Caco-2 (cell line): ENCODE data around the gene THADA. TPM values are rescaled to one million over a fixed set of nuclear protein-coding genes. Genes with fewer than 3 reads are reported as not detected.

ENCODE experiments used
- BruUV-seq: library from RNA; stranded (reverse); fragments of 400-500 nt; replicated peaks from 2 replicates; lab custom pipeline; 2021; lab: Mats Ljungman, UMichigan
- CTCF ChIA-PET: fragments of 300-600 bp; sonication (Branson Sonifier 250); formaldehyde crosslinking; loops from one replicate; lab custom pipeline; 2022; ENCODE audit warnings: antibody characterized with exemption; lab: Charles Lee
- POLR2A ChIA-PET: fragments of 300-600 bp; sonication (Branson Sonifier 250); formaldehyde crosslinking; loops from one replicate; lab custom pipeline; 2022; ENCODE audit warnings: antibody characterized with exemption; lab: Charles Lee
- DNase-seq, 2 experiments: peaks; one replicate each; pipeline versions ENCODE4 v3.0.0 to v3.0.0-alpha.2; 2020 to 2022
- H3K27me3 ChIP-seq: replicated peaks from 2 replicates; pipeline ENCODE4 v1.6.0; 2011; ENCODE audit warnings: low read length; ENCODE audit not compliant: control insufficient read depth, insufficient read depth
- H3K36me3 ChIP-seq: 2 replicates; pipeline ENCODE4 v1.5.1; 2011; ENCODE audit warnings: low read length; ENCODE audit not compliant: control insufficient read depth, insufficient read depth
- H3K4me1 ChIP-seq: fragments of 250-450 bp; sonication (Bioruptor Pico); 2 replicates; pipeline ENCODE4 v1.5.1; 2020; ENCODE audit warnings: mild to moderate bottlenecking
- H3K4me3 ChIP-seq: 2 replicates; pipeline ENCODE4 v1.5.1; 2011; ENCODE audit warnings: low read depth, mild to moderate bottlenecking, control low read depth, low read length
- H3K9me3 ChIP-seq: fragments of 250-450 bp; sonication (Bioruptor Pico); 2 replicates; pipeline ENCODE4 v1.5.1; 2020; ENCODE audit warnings: mild to moderate bottlenecking, moderate library complexity
- H3K27ac Mint-ChIP-seq: one replicate; pipeline ENCODE4 v1.8.0; 2022; ENCODE audit warnings: mixed read lengths; ENCODE audit not compliant: unreplicated experiment
- H3K27me3 Mint-ChIP-seq: one replicate; pipeline ENCODE4 v1.8.0; 2022; ENCODE audit warnings: mixed read lengths; ENCODE audit not compliant: insufficient read depth, unreplicated experiment
- H3K36me3 Mint-ChIP-seq: one replicate; pipeline ENCODE4 v1.8.0; 2022; ENCODE audit warnings: mild to moderate bottlenecking, mixed read lengths; ENCODE audit not compliant: insufficient read depth, unreplicated experiment
- H3K4me1 Mint-ChIP-seq: one replicate; pipeline ENCODE4 v1.8.0; 2022; ENCODE audit warnings: low read depth, mixed read lengths; ENCODE audit not compliant: unreplicated experiment
- H3K4me3 Mint-ChIP-seq: one replicate; pipeline ENCODE4 v1.8.0; 2022; ENCODE audit warnings: mild to moderate bottlenecking, moderate library complexity, mixed read lengths; ENCODE audit not compliant: unreplicated experiment
- H3K9me3 Mint-ChIP-seq: one replicate; pipeline ENCODE4 v1.8.0; 2022; ENCODE audit warnings: mixed read lengths; ENCODE audit not compliant: unreplicated experiment
- intact Hi-C: fragments of 100-400 bp; cut with micrococcal nuclease; formaldehyde crosslinking; loops from one replicate; pipeline ENCODE4 v1.10.0; 2022; ENCODE audit not compliant: unreplicated experiment
- total RNA-seq: library from RNA; stranded (reverse); gene quantifications from 2 replicates; pipeline ENCODE4 v1.2.3, GENCODE V29; 2022
- TF ChIP-seq, protein P1 (sequence below), 2 experiments: fragments of 200-600 bp in 1 of 2; IDR thresholded peaks; 1 replicate in 1 of 2; 2 replicates in 1 of 2; pipeline versions ENCODE4 v1.5.1 to v1.8.0; 2011 to 2022; ENCODE audit warnings: antibody characterized with exemption in 1 of 2, control low read depth in 1 of 2, inconsistent platforms in 1 of 2, low read depth in 1 of 2, low read length in 1 of 2, mild to moderate bottlenecking in 1 of 2, moderate library complexity in 1 of 2; ENCODE audit not compliant: insufficient read depth in 1 of 2, severe bottlenecking in 1 of 2, unreplicated experiment in 1 of 2

THADA gene
- total RNA-seq, 1 experiment from 2014 or later = 33.8 TPM

DNA sequence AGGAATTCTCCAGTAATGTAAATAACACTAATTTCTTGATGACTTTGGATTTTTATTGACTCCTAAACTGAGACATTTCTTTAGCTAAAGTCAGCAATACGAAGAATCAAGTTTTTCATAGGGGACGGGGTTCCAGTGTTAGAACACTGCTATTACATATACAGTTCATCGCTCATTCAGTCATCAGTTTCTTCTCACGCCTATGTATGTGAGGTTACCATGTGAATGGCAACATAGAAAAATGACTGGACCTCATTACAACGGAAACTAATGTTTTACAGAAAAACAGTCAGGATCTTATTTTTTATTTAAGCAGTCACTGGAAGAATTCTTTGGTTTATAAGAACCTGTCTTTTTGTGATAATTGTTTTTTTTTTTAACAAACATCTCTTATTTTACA, 56.4 kb downstream of the THADA start:
- intact Hi-C loops = no loop called here
- Mint-ChIP-seq H3K4me3 (no peak overlapping the region), H3K27ac (no peak overlapping the region), H3K27me3 (no peaks in the 10 kb centered on the region), H3K4me1 (no peaks in the 10 kb centered on the region), H3K36me3 (peaks cover 7% of the 10 kb centered on the region), H3K9me3 (no peaks in the 10 kb centered on the region)
- Histone ChIP-seq H3K9me3 (no peaks in the 10 kb centered on the region), H3K36me3 (no peaks in the 10 kb centered on the region), H3K4me1 (peaks cover 3% of the 10 kb centered on the region; the same call in 1 of the 2 replicates), H3K27me3 (no peaks in the 10 kb centered on the region), H3K4me3 (no peak overlapping the region)
- TF ChIP-seq, protein P1, sequence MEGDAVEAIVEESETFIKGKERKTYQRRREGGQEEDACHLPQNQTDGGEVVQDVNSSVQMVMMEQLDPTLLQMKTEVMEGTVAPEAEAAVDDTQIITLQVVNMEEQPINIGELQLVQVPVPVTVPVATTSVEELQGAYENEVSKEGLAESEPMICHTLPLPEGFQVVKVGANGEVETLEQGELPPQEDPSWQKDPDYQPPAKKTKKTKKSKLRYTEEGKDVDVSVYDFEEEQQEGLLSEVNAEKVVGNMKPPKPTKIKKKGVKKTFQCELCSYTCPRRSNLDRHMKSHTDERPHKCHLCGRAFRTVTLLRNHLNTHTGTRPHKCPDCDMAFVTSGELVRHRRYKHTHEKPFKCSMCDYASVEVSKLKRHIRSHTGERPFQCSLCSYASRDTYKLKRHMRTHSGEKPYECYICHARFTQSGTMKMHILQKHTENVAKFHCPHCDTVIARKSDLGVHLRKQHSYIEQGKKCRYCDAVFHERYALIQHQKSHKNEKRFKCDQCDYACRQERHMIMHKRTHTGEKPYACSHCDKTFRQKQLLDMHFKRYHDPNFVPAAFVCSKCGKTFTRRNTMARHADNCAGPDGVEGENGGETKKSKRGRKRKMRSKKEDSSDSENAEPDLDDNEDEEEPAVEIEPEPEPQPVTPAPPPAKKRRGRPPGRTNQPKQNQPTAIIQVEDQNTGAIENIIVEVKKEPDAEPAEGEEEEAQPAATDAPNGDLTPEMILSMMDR (IDR thresholded peaks at IDR 0.05; ENCODE audit: insufficient read depth in 1 of 2, low read depth in 1 of 2, low read length in 1 of 2, severe bottlenecking in 1 of 2, unreplicated experiment in 1 of 2) = no peak
- POLR2A ChIA-PET = no interaction called here
- no peak for DNase-seq
- no TSS peak for BruUV-seq
- CTCF ChIA-PET = interaction anchor here (0.7 kb wide), 1 partner anchor 625 kb away, joined by 3 read pairs; no protein-coding TSS in a partner anchor

DNA sequence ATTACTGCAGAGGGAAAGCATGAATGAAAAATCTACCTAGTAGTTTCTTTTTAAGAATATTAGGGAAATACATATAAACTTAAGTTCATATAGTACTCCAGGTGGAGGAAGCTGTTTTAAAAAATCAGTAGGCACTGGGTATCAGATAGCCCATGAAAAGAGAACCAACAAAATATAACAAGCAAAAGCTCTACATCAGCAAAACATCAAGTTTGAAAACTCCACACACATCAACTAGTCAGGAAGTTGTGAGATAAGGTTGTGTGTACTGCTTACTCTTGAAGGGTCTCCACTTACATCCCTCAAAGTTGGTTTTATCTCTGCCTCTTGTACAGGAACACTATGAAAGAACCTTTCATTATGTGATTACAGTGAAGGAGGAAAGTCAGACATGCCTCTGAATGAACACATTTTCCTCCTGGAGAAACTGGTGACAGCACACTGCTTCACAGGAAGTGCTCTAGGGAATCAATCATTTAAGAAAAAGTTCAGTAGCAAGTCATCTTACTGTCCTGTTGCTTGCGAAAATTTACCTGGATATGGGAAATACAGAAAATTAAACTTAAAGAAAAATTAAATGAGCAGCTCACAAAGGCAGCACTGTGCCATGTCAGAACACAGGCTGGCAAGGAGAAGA, 57.7 kb downstream of the THADA start:
- TF ChIP-seq, protein P1 (IDR thresholded peaks at IDR 0.05; ENCODE audit: insufficient read depth in 1 of 2, low read depth in 1 of 2, low read length in 1 of 2, severe bottlenecking in 1 of 2, unreplicated experiment in 1 of 2) = no peak
- Mint-ChIP-seq H3K27ac (no peak overlapping the region), H3K4me1 (no peaks in the 10 kb centered on the region), H3K4me3 (no peak overlapping the region), H3K36me3 (peaks cover 7% of the 10 kb centered on the region), H3K27me3 (no peaks in the 10 kb centered on the region), H3K9me3 (no peaks in the 10 kb centered on the region)
- ChIA-PET POLR2A (no interaction called here), CTCF (interaction anchor here (0.5 kb wide), 1 partner anchor 729 kb away, joined by 3 read pairs; no protein-coding TSS in a partner anchor)
- H3K4me3 ChIP-seq = no peak overlapping the region
- no peaks in the 10 kb centered on the region for H3K36me3 ChIP-seq
- H3K4me1 ChIP-seq = peaks cover 3% of the 10 kb centered on the region; the same call in 1 of the 2 replicates
- no TSS peak for BruUV-seq
- intact Hi-C loops = no loop called here
- DNase-seq = no peak
- H3K27me3 ChIP-seq = no peaks in the 10 kb centered on the region
- H3K9me3 ChIP-seq = no peaks in the 10 kb centered on the region

- H3K4me3 ChIP-seq = no peak overlapping the region
- no peak for DNase-seq
- Mint-ChIP-seq H3K9me3 (no peaks in the 10 kb centered on the region), H3K27ac (no peak overlapping the region), H3K36me3 (peaks cover 7% of the 10 kb centered on the region), H3K4me1 (no peaks in the 10 kb centered on the region), H3K27me3 (no peaks in the 10 kb centered on the region), H3K4me3 (no peak overlapping the region)
- no peaks in the 10 kb centered on the region for H3K9me3 ChIP-seq
- no peaks in the 10 kb centered on the region for H3K36me3 ChIP-seq
- intact Hi-C loops = no loop called here
- no TSS peak for BruUV-seq
- ChIA-PET CTCF (no interaction called here), POLR2A (no interaction called here)
- H3K4me1 ChIP-seq = no peaks in the 10 kb centered on the region
- TF ChIP-seq, protein P1 (IDR thresholded peaks at IDR 0.05; ENCODE audit: insufficient read depth in 1 of 2, low read depth in 1 of 2, low read length in 1 of 2, severe bottlenecking in 1 of 2, unreplicated experiment in 1 of 2) = no peak
- no peaks in the 10 kb centered on the region for H3K27me3 ChIP-seq
Measured at GRCh38 chr2:43537137-43537536, 58.7 kb downstream of the THADA start.
